Calu3 (cell line): ENCODE results near the gene EPHA5. TPM values are rescaled to one million over a fixed set of nuclear protein-coding genes. Genes with fewer than 3 reads are reported as not detected.

Experiments
- BruUV-seq: library from RNA; stranded (reverse); fragments of 400-500 nt; replicated peaks from 2 replicates; lab custom pipeline; 2021; lab: Mats Ljungman, UMichigan
- CTCF ChIA-PET: fragments of 300-600 bp; sonication (Branson Sonifier 250); formaldehyde crosslinking; loops from one replicate; lab custom pipeline; 2022; ENCODE audit warnings: antibody characterized with exemption; lab: Charles Lee
- DNase-seq: peaks from one replicate; pipeline ENCODE4 v3.0.0; 2022
- H3K27ac Mint-ChIP-seq: one replicate; pipeline ENCODE4 v1.8.0; 2022; ENCODE audit warnings: mixed read lengths; ENCODE audit not compliant: unreplicated experiment
- H3K27me3 Mint-ChIP-seq: one replicate; pipeline ENCODE4 v1.8.0; 2022; ENCODE audit warnings: mixed read lengths; ENCODE audit not compliant: unreplicated experiment
- H3K36me3 Mint-ChIP-seq: one replicate; pipeline ENCODE4 v1.8.0; 2022; ENCODE audit warnings: mild to moderate bottlenecking, moderate library complexity, mixed read lengths; ENCODE audit not compliant: insufficient read depth, unreplicated experiment
- H3K4me1 Mint-ChIP-seq: one replicate; pipeline ENCODE4 v1.8.0; 2022; ENCODE audit warnings: mild to moderate bottlenecking, low read depth, mixed read lengths; ENCODE audit not compliant: unreplicated experiment
- H3K4me3 Mint-ChIP-seq: one replicate; pipeline ENCODE4 v1.8.0; 2022; ENCODE audit warnings: mild to moderate bottlenecking, low read depth, moderate library complexity, mixed read lengths; ENCODE audit not compliant: unreplicated experiment
- H3K9me3 Mint-ChIP-seq: one replicate; pipeline ENCODE4 v1.8.0; 2022; ENCODE audit warnings: low read depth, mixed read lengths; ENCODE audit not compliant: unreplicated experiment
- CTCF ChIP-seq: fragments of 200-600 bp; IDR thresholded peaks from one replicate; pipeline ENCODE4 v1.8.0; 2022; ENCODE audit warnings: antibody characterized with exemption; ENCODE audit not compliant: unreplicated experiment
- intact Hi-C: fragments of 100-400 bp; cut with micrococcal nuclease; formaldehyde crosslinking; loops from one replicate; pipeline ENCODE4 v1.10.0; 2022; ENCODE audit not compliant: unreplicated experiment
- total RNA-seq: library from RNA; stranded (reverse); gene quantifications from 2 replicates; pipeline ENCODE4 v1.2.3, GENCODE V29; 2022

The EPHA5 gene
- total RNA-seq, 1 experiment from 2014 or later: not detected

- Mint-ChIP-seq H3K27me3 (no peaks in the 10 kb centered on the region), H3K27ac (no peak overlapping the region), H3K9me3 (peaks cover 9% of the 10 kb centered on the region), H3K36me3 (no peaks in the 10 kb centered on the region), H3K4me1 (no peaks in the 10 kb centered on the region), H3K4me3 (no peak overlapping the region)
- BruUV-seq: no TSS peak
- intact Hi-C loops: no loop called here
- CTCF ChIA-PET: no interaction called here
- DNase-seq: no peak
- TF ChIP-seq CTCF: no peak
Observed at GRCh38 chr4:65386927-65387326, 283.4 kb downstream of the EPHA5 start.

- no peaks in the 10 kb centered on the region for H3K4me1 Mint-ChIP-seq
- no peak overlapping the region for H3K4me3 Mint-ChIP-seq
- BruUV-seq: no TSS peak
- no peak overlapping the region for H3K27ac Mint-ChIP-seq
- no peaks in the 10 kb centered on the region for H3K36me3 Mint-ChIP-seq
- H3K27me3 Mint-ChIP-seq: no peaks in the 10 kb centered on the region
- intact Hi-C loops: no loop called here
- no peak for TF ChIP-seq CTCF
- H3K9me3 Mint-ChIP-seq: peaks cover 2% of the 10 kb centered on the region
- CTCF ChIA-PET: no interaction called here
- no peak for DNase-seq
Observed at GRCh38 chr4:65383589-65384305, 286.5 kb downstream of the EPHA5 start.

- no peaks in the 10 kb centered on the region for H3K4me1 Mint-ChIP-seq
- intact Hi-C loops: no loop called here
- no TSS peak for BruUV-seq
Observed at GRCh38 chr4:65381648-65382047, 288.6 kb downstream of the EPHA5 start.

GRCh38 chr4:65370709-65371108 is 299.6 kb downstream of the EPHA5 start:
- Mint-ChIP-seq H3K4me1 (no peaks in the 10 kb centered on the region), H3K36me3 (no peaks in the 10 kb centered on the region), H3K27me3 (no peaks in the 10 kb centered on the region), H3K27ac (no peak overlapping the region), H3K4me3 (no peak overlapping the region), H3K9me3 (no peaks in the 10 kb centered on the region)
- no TSS peak for BruUV-seq
- intact Hi-C loops: no loop called here
- TF ChIP-seq CTCF: no peak
- DNase-seq: no peak
- CTCF ChIA-PET: no interaction called here

More at GRCh38 chr4:65381648-65382047, 288.6 kb downstream of the EPHA5 start:
- no peak overlapping the region for H3K4me3 Mint-ChIP-seq
- DNase-seq: no peak
- H3K27ac Mint-ChIP-seq: no peak overlapping the region
- TF ChIP-seq CTCF: no peak
- no peaks in the 10 kb centered on the region for H3K27me3 Mint-ChIP-seq
- no peaks in the 10 kb centered on the region for H3K36me3 Mint-ChIP-seq
- CTCF ChIA-PET: no interaction called here
- H3K9me3 Mint-ChIP-seq: peaks cover 2% of the 10 kb centered on the region
